Hematopoietic multipotent progenitor cell treated with erythropoietin and hydrocortisone succinate and interleukin-3 and kit ligand, for 8 days (in vitro differentiated cells): ENCODE measurements around the gene LRIF1.
A peak's percentile ranks its signal among the peaks of the same experiment; 100 is the strongest.
"Not testable (repeated sequence)": the region's sequence is repeated elsewhere in the genome, so short reads cannot be mapped to it uniquely, and the experiment has no call there.

Experiments
- DNase-seq: peaks from one replicate; pipeline ENCODE4 v3.0.0-alpha.2; 2015

The LRIF1 gene

GRCh38 chr1:110963691-110964454 is at the start of gene LRIF1:
TSS of gene LRIF1 (minus strand) at chr1:110963922. CDS start at chr1:110963688, 234 bp downstream.
- DNase-seq: peak; percentile 99

- DNase-seq: no peak
Observed at GRCh38 chr1:111008031-111008430, 44.3 kb upstream of the LRIF1 start.

- no peak for DNase-seq
Observed at GRCh38 chr1:111006556-111006955, 42.8 kb upstream of the LRIF1 start.

- DNase-seq: not testable (repeated sequence)
Observed at GRCh38 chr1:110999607-111000006, 35.9 kb upstream of the LRIF1 start.

- DNase-seq: peak; percentile 54
Observed at GRCh38 chr1:110992329-110992728, 28.6 kb upstream of the LRIF1 start.

- DNase-seq: not testable (repeated sequence)
Observed at GRCh38 chr1:110991295-110991694, 27.6 kb upstream of the LRIF1 start.

GRCh38 chr1:110990541-110990940 is 26.8 kb upstream of the LRIF1 start:
- DNase-seq: no peak

GRCh38 chr1:110986407-110986891 is 22.7 kb upstream of the LRIF1 start:
- no peak for DNase-seq

GRCh38 chr1:110982320-110982719 is 18.6 kb upstream of the LRIF1 start:
- DNase-seq: no peak

GRCh38 chr1:110979154-110979553 is 15.4 kb upstream of the LRIF1 start:
- no peak for DNase-seq

- DNase-seq: no peak
Observed at GRCh38 chr1:110976089-110976488, 12.4 kb upstream of the LRIF1 start.

- DNase-seq: no peak
Observed at GRCh38 chr1:110975265-110975664, 11.5 kb upstream of the LRIF1 start.

GRCh38 chr1:110967256-110967655 is 3.5 kb upstream of the LRIF1 start:
- no peak for DNase-seq

GRCh38 chr1:110964455-110964903 is 757 bp upstream of the LRIF1 start:
- no peak for DNase-seq

- DNase-seq: peak; percentile 87
Observed at GRCh38 chr1:110962892-110963690, 631 bp downstream of the LRIF1 start.

GRCh38 chr1:110961902-110962301 is 1.8 kb downstream of the LRIF1 start:
- no peak for DNase-seq

- peak; percentile 23 for DNase-seq
Observed at GRCh38 chr1:110960777-110961420, 2.8 kb downstream of the LRIF1 start.

GRCh38 chr1:110957798-110958197 is 5.9 kb downstream of the LRIF1 start:
- no peak for DNase-seq

- DNase-seq: no peak
Observed at GRCh38 chr1:110956586-110956985, 7.1 kb downstream of the LRIF1 start.

GRCh38 chr1:110953031-110953430 is 10.7 kb downstream of the LRIF1 start:
- DNase-seq: no peak

- no peak for DNase-seq
Observed at GRCh38 chr1:110952031-110952430, 11.7 kb downstream of the LRIF1 start.

- DNase-seq: no peak
Observed at GRCh38 chr1:110951161-110951560, 12.6 kb downstream of the LRIF1 start.
